ENCODE data around the gene UCHL1. TPM values are rescaled to one million over a fixed set of nuclear protein-coding genes. Genes with fewer than 3 reads are reported as not detected.

UCHL1 gene
- total RNA-seq, 2 donors from 2014 or later = 26.5 to 103 TPM

DNA sequence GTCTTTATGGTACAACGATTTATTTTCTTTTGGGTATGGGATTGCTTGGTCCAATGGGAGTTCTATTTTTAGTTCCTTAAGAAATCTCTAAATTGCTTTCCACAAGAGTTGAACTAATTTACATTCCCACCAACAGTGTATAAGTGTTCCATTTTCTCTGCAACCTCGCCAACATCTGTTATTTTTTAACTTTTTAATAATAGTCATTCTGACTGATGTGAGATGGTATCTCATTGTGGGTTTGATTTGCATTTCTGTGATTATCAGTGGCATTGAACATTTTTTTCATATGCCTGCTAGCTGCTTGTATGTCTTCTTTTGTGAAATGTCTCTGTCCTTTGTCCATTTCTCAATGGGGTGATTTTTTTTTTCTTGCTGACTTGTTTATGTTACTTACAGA is 42.8 kb downstream of the UCHL1 start:
- DNase-seq (no peak), ATAC-seq (no peak)
- Histone ChIP-seq H3K9me3 (no peaks in the 10 kb centered on the region), H3K4me3 (no peak overlapping the region), H3K27me3 (no peaks in the 10 kb centered on the region), H3K36me3 (replicated peaks in 1 of 2; ENCODE audit: insufficient read depth in 1 of 2, low read depth in 2 of 2) (no peaks in the 10 kb centered on the region), H3K4me1 (peaks cover 13% of the 10 kb centered on the region), H3K27ac (no peak overlapping the region)
- no peak for TF ChIP-seq POLR2A (IDR thresholded peaks at IDR 0.05)
- TF ChIP-seq, protein P1, sequence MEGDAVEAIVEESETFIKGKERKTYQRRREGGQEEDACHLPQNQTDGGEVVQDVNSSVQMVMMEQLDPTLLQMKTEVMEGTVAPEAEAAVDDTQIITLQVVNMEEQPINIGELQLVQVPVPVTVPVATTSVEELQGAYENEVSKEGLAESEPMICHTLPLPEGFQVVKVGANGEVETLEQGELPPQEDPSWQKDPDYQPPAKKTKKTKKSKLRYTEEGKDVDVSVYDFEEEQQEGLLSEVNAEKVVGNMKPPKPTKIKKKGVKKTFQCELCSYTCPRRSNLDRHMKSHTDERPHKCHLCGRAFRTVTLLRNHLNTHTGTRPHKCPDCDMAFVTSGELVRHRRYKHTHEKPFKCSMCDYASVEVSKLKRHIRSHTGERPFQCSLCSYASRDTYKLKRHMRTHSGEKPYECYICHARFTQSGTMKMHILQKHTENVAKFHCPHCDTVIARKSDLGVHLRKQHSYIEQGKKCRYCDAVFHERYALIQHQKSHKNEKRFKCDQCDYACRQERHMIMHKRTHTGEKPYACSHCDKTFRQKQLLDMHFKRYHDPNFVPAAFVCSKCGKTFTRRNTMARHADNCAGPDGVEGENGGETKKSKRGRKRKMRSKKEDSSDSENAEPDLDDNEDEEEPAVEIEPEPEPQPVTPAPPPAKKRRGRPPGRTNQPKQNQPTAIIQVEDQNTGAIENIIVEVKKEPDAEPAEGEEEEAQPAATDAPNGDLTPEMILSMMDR (IDR thresholded peaks at IDR 0.05) = no peak
- WGBS, 2 donors = 68 to 73% methylated on average over 2 of the region's 2 CpGs
- intact Hi-C loops (cut with DNase I) = no loop called here

DNA sequence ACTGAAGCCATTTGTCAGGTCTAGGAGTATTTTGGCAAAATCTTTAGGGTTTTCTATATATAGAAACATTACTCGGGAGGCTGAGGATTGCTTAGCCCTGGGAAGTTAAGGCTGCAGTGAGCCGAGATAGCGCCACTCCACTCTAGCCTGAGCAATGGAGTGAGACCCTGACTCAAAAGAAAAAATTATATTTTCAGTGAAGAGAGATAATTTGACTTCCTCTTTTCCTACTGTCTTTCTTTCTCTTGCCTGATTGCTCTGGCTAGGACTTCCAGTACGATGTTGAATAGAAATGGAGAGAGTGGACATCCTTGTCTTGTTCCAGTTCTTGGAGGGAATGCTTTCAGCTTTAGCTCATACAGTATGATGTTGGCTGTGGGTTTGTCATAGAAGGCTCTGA is 44.4 kb downstream of the UCHL1 start:
- H3K9me3 ChIP-seq = no peaks in the 10 kb centered on the region
- no peak for ATAC-seq
- H3K27me3 ChIP-seq = no peaks in the 10 kb centered on the region
- H3K27ac ChIP-seq = no peak overlapping the region
- H3K36me3 ChIP-seq (replicated peaks in 1 of 2; ENCODE audit: insufficient read depth in 1 of 2, low read depth in 2 of 2) = no peaks in the 10 kb centered on the region
- intact Hi-C loops (cut with DNase I) = no loop called here
- peaks cover 13% of the 10 kb centered on the region for H3K4me1 ChIP-seq
- H3K4me3 ChIP-seq = no peak overlapping the region
- no peak for TF ChIP-seq POLR2A (IDR thresholded peaks at IDR 0.05)
- TF ChIP-seq, protein P1 (IDR thresholded peaks at IDR 0.05) = no peak
- DNase-seq = no peak
- 87 to 92% methylated on average over 4 of the region's 4 CpGs for WGBS, 2 donors

DNA sequence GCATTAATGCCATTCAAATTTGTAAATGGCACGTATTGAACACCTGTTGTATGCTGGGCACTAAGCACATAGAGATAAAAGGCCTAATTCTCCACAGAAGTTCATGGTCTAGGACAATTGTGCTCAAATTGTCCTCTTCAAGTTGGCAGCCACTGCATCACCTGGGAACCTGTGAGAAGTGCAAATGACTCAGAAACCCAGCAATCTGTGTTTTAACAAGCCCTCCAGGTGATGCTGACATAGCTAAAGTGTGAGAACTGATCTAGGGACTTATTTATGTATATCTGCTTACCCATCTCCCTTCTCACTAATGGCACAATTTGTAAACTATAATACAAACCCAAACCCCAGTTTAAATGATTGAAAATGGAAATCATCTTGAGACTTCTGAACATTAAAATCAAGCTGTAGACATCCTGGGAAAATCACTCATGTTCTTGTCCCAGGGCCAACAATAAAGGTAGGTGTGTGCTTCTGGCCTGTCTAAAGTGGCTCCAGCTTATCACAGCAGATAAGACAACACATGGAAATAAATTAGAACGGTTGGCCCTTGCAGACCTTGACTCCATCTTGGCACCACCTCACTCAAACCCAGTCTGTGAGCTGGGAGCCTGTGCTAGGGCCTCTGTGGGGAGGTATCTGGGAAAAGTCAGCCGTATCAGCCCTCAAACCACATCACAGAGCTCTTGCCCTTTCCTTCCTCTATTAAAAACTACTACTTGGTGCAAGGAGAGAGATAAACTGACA is 46.8 kb downstream of the UCHL1 start:
- 27 to 31% methylated on average over 3 of the region's 3 CpGs for WGBS, 2 donors
- H3K36me3 ChIP-seq (replicated peaks in 1 of 2; ENCODE audit: insufficient read depth in 1 of 2, low read depth in 2 of 2) = no peaks in the 10 kb centered on the region
- no peaks in the 10 kb centered on the region for H3K9me3 ChIP-seq
- TF ChIP-seq, protein P1 (IDR thresholded peaks at IDR 0.05) = no peak
- TF ChIP-seq POLR2A (IDR thresholded peaks at IDR 0.05) = no peak
- no peak overlapping the region for H3K27ac ChIP-seq
- intact Hi-C loops (cut with DNase I) = no loop called here
- H3K4me3 ChIP-seq = no peak overlapping the region
- H3K27me3 ChIP-seq = no peaks in the 10 kb centered on the region
- no peak for ATAC-seq
- peaks cover 13% of the 10 kb centered on the region for H3K4me1 ChIP-seq
- no peak for DNase-seq

DNA sequence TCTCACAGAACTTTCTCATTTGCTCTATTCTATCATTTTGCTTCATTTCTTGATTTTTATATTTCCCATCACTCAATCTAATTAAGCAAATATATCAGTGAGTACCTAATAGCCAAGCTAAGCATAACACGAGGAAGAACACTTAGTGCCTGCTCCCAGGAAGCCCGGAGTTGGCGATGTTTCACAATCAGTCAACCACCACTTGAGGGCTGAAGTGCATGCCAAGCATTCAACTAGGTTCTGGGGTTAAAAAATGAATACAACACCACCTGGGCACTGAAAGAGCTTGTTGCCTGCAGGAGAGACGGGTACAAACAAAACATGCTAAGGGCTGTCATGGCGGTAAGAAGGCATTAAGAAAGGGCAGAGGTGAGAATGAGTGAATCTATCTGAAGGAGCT is 47.5 kb downstream of the UCHL1 start:
- DNase-seq (peak in 2 of 4 donors; percentile 22 to 23), ATAC-seq (no peak)
- intact Hi-C loops (cut with DNase I) = no loop called here
- TF ChIP-seq, protein P1 (IDR thresholded peaks at IDR 0.05) = no peak
- no peaks in the 10 kb centered on the region for H3K36me3 ChIP-seq (replicated peaks in 1 of 2; ENCODE audit: insufficient read depth in 1 of 2, low read depth in 2 of 2)
- WGBS, 2 donors = 58 to 70% methylated on average over 5 of the region's 5 CpGs
- H3K4me3 ChIP-seq = no peak overlapping the region
- no peaks in the 10 kb centered on the region for H3K27me3 ChIP-seq
- no peaks in the 10 kb centered on the region for H3K9me3 ChIP-seq
- peaks cover 13% of the 10 kb centered on the region for H3K4me1 ChIP-seq
- no peak overlapping the region for H3K27ac ChIP-seq

DNA sequence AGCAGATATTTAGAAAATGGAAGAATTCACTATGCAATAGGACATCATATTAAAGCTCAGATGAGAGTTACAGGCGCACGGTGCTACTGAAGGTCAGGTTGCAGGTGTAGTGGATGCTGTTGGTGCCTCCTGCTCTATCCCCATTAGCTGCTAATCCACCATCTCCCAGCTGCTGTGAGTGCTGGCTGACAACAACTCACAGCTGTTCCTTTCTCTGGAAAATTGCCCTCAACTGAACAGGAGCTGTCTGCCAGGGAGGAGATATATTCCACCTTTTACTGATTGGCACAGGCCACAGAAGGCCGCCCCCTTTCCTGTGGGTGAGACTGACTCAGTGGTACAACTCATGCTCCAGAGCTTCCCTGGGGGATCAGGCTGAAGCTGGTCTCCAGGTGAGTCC is 48.7 kb downstream of the UCHL1 start:
- ATAC-seq = no peak
- Histone ChIP-seq H3K36me3 (replicated peaks in 1 of 2; ENCODE audit: insufficient read depth in 1 of 2, low read depth in 2 of 2) (no peaks in the 10 kb centered on the region), H3K9me3 (no peaks in the 10 kb centered on the region), H3K4me1 (peaks cover 13% of the 10 kb centered on the region), H3K4me3 (no peak overlapping the region), H3K27me3 (no peaks in the 10 kb centered on the region), H3K27ac (no peak overlapping the region)
- DNase-seq = no peak
- intact Hi-C loops (cut with DNase I) = no loop called here
- WGBS, 2 donors = 60 to 70% methylated on average over 3 of the region's 3 CpGs
- TF ChIP-seq, protein P1 (IDR thresholded peaks at IDR 0.05) = no peak
- no peak for TF ChIP-seq POLR2A (IDR thresholded peaks at IDR 0.05)
